Liver (tissue), 9 donors: ENCODE data around the gene POU6F2. TPM values are rescaled to one million over a fixed set of nuclear protein-coding genes. Genes with fewer than 3 reads are reported as not detected.

Source experiments
- DNase-seq: peaks from one replicate; pipeline ENCODE4 v3.0.0-alpha.2; 2017; ENCODE audit warnings: low spot score
- H3K27ac ChIP-seq, 2 donors: one replicate each; pipeline ENCODE4 v1.7.0; 2013; ENCODE audit warnings: inconsistent platforms in 2 of 2, low read length in 2 of 2, control low read depth in 1 of 2, low read depth in 1 of 2, mild to moderate bottlenecking in 1 of 2
- H3K27me3 ChIP-seq, 4 donors: one replicate each; pipeline versions ENCODE4 v1.6.1 to v1.7.0; 2013; ENCODE audit warnings: low read length in 3 of 4, inconsistent platforms in 1 of 4, mild to moderate bottlenecking in 1 of 4, moderate library complexity in 1 of 4; ENCODE audit not compliant: control insufficient read depth in 4 of 4, insufficient read depth in 4 of 4
- H3K36me3 ChIP-seq, 4 donors: one replicate each; pipeline versions ENCODE4 v1.6.1 to v1.7.0; 2013; ENCODE audit warnings: low read length in 3 of 4, mild to moderate bottlenecking in 3 of 4, low read depth in 1 of 4, moderate library complexity in 1 of 4; ENCODE audit not compliant: control insufficient read depth in 4 of 4, insufficient read depth in 3 of 4
- H3K4me1 ChIP-seq, 4 donors: one replicate each; pipeline versions ENCODE4 v1.6.1 to v1.7.0; 2013; ENCODE audit warnings: low read length in 3 of 4, mild to moderate bottlenecking in 3 of 4, moderate library complexity in 1 of 4; ENCODE audit not compliant: control insufficient read depth in 4 of 4, insufficient read depth in 4 of 4
- H3K4me3 ChIP-seq, 3 donors: one replicate each; pipeline versions ENCODE4 v1.6.1 to v1.7.0; 2013; ENCODE audit warnings: low read length in 3 of 3, control low read depth in 1 of 3, low read depth in 1 of 3, mild to moderate bottlenecking in 1 of 3
- H3K9ac ChIP-seq, 2 donors: one replicate each; pipeline ENCODE4 v1.7.0; 2013; ENCODE audit warnings: low read length in 2 of 2, mild to moderate bottlenecking in 2 of 2, moderate library complexity in 2 of 2, control low read depth in 1 of 2, low read depth in 1 of 2
- H3K9me3 ChIP-seq, 4 donors: one replicate each; pipeline versions ENCODE4 v1.6.1 to v1.7.0; 2013; ENCODE audit warnings: low read length in 3 of 4; ENCODE audit not compliant: control insufficient read depth in 4 of 4
- EGR1 ChIP-seq, 2 donors: IDR thresholded peaks; 2 replicates each; pipeline ENCODE4 v1.6.1; 2016 to 2018; ENCODE audit warnings: antibody characterized with exemption in 2 of 2, low read depth in 2 of 2
- FOXA1 ChIP-seq: IDR thresholded peaks from 2 replicates; pipeline ENCODE4 v1.6.1; 2016; ENCODE audit warnings: antibody characterized with exemption
- FOXA2 ChIP-seq: IDR thresholded peaks from 2 replicates; pipeline ENCODE4 v1.6.1; 2016; ENCODE audit warnings: antibody characterized with exemption
- GABPA ChIP-seq, 2 donors: IDR thresholded peaks in 1 of 2; conservative IDR thresholded peaks in 1 of 2; 2 replicates each; pipeline ENCODE4 v1.6.1; 2016; ENCODE audit warnings: antibody characterized with exemption in 2 of 2, mild to moderate bottlenecking in 1 of 2, moderate library complexity in 1 of 2
- HNF4A ChIP-seq, 2 donors: conservative IDR thresholded peaks; 2 replicates each; pipeline ENCODE4 v1.6.1; 2016; ENCODE audit warnings: antibody characterized with exemption in 2 of 2, mild to moderate bottlenecking in 2 of 2
- HNF4G ChIP-seq: IDR thresholded peaks from 2 replicates; pipeline ENCODE4 v1.6.1; 2016; ENCODE audit warnings: antibody characterized with exemption
- RAD21 ChIP-seq, 2 donors: IDR thresholded peaks; 2 replicates each; pipeline ENCODE4 v1.6.1; 2016; ENCODE audit warnings: antibody characterized with exemption in 2 of 2, mild to moderate bottlenecking in 2 of 2
- SP1 ChIP-seq: IDR thresholded peaks from 2 replicates; pipeline ENCODE4 v1.6.1; 2018; ENCODE audit warnings: antibody characterized with exemption, mild to moderate bottlenecking
- TAF1 ChIP-seq: conservative IDR thresholded peaks from 2 replicates; pipeline ENCODE4 v1.6.1; 2016; ENCODE audit warnings: antibody characterized with exemption, mild to moderate bottlenecking
- YY1 ChIP-seq: IDR thresholded peaks from 2 replicates; pipeline ENCODE4 v1.6.1; 2016; ENCODE audit warnings: antibody characterized with exemption, mild to moderate bottlenecking
- WGBS: extraction: QIAGEN DNeasy Blood & Tissue Kit; methylation state at CpG from one replicate; pipeline ENCODE4 v1.1.7; 2013; 5-methylcytosine and 5-hydroxymethylcytosine counted together
- polyA plus RNA-seq, 2 donors: library from polyadenylated mRNA; stranded (reverse) in 1 of 2; unstranded in 1 of 2; fragments of 200-250 nt in 1 of 2; fragments of >200 nt in 1 of 2; fragmentation: Nextera tagmentation in 1 of 2; extraction: Ambion mirVana in 1 of 2; gene quantifications; one replicate each; pipeline versions ENCODE4 v1.2.1 to v1.2.3, GENCODE V29; 2013 to 2015
- total RNA-seq, 2 donors: library from RNA; depleted of rRNA; stranded (reverse); fragments of >200 nt; gene quantifications; one replicate each; pipeline ENCODE4 v1.2.3, GENCODE V29; 2014
- TF ChIP-seq, protein P1 (sequence below): IDR thresholded peaks from 2 replicates; pipeline ENCODE4 v1.6.1; 2016; ENCODE audit warnings: antibody characterized with exemption
- TF ChIP-seq, protein P2 (sequence below): IDR thresholded peaks from 2 replicates; pipeline ENCODE4 v1.6.1; 2016; ENCODE audit warnings: antibody characterized with exemption
- TF ChIP-seq, protein P3 (sequence below): fragments of 150-350 bp; IDR thresholded peaks from 2 replicates; pipeline ENCODE4 v1.5.1; 2017; ENCODE audit warnings: improper control_type of control experiment, low read depth, low read length; ENCODE audit not compliant: missing input control
- TF ChIP-seq, protein P4 (sequence below): IDR thresholded peaks from 2 replicates; pipeline ENCODE4 v1.6.1; 2016; ENCODE audit warnings: antibody characterized with exemption
- TF ChIP-seq, protein P5 (sequence below): IDR thresholded peaks from 2 replicates; pipeline ENCODE4 v1.6.1; 2016; ENCODE audit warnings: antibody characterized with exemption, mild to moderate bottlenecking
- donor health status: healthy.
- donor health status: healthy.
- donor health status: healthy.
- donor health status: healthy.
- donor health status: healthy.

POU6F2 gene
- total and polyA plus RNA-seq, 4 donors = under 0.01 to 0.24 (median 0.08) TPM; not detected in 1

DNA sequence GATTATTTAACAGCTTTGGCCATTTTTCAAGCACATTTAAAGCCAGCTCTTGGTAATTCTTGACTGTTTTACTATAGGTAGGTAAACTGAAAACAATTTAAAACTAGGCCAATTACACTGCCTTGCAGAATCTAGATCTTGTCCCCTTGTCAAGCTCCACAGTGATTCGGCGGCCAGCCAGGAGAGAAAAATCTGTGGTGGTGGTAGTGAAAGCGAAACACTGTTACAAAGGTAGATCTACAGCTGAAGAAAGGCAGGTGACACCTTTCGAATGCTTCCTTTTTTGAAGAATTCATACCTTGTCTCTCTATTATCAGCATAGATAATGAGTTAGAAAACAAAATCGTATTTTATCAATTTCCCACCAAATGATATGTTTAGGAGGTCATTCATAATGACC, 218.3 kb downstream of the POU6F2 start:
- DNase-seq = no peak
- H3K27me3 ChIP-seq = no peaks in the 10 kb centered on the region
- no peak overlapping the region for H3K4me3 ChIP-seq
- H3K9me3 ChIP-seq = no peaks in the 10 kb centered on the region
- WGBS = 82% methylated on average over 5 of the region's 5 CpGs
- no peaks in the 10 kb centered on the region for H3K4me1 ChIP-seq
- no peaks in the 10 kb centered on the region for H3K36me3 ChIP-seq
- TF ChIP-seq RAD21 (IDR thresholded peaks at IDR 0.05) = no peak
- TF ChIP-seq, protein P1, sequence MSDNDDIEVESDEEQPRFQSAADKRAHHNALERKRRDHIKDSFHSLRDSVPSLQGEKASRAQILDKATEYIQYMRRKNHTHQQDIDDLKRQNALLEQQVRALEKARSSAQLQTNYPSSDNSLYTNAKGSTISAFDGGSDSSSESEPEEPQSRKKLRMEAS = no peak
- no peak for TF ChIP-seq EGR1 (IDR thresholded peaks at IDR 0.05; ENCODE audit: low read depth in 2 of 2)
- no peak for TF ChIP-seq YY1
- TF ChIP-seq, protein P2, sequence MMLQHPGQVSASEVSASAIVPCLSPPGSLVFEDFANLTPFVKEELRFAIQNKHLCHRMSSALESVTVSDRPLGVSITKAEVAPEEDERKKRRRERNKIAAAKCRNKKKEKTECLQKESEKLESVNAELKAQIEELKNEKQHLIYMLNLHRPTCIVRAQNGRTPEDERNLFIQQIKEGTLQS = no peak
- TF ChIP-seq, protein P3, sequence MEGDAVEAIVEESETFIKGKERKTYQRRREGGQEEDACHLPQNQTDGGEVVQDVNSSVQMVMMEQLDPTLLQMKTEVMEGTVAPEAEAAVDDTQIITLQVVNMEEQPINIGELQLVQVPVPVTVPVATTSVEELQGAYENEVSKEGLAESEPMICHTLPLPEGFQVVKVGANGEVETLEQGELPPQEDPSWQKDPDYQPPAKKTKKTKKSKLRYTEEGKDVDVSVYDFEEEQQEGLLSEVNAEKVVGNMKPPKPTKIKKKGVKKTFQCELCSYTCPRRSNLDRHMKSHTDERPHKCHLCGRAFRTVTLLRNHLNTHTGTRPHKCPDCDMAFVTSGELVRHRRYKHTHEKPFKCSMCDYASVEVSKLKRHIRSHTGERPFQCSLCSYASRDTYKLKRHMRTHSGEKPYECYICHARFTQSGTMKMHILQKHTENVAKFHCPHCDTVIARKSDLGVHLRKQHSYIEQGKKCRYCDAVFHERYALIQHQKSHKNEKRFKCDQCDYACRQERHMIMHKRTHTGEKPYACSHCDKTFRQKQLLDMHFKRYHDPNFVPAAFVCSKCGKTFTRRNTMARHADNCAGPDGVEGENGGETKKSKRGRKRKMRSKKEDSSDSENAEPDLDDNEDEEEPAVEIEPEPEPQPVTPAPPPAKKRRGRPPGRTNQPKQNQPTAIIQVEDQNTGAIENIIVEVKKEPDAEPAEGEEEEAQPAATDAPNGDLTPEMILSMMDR = no peak
- TF ChIP-seq, protein P4, sequence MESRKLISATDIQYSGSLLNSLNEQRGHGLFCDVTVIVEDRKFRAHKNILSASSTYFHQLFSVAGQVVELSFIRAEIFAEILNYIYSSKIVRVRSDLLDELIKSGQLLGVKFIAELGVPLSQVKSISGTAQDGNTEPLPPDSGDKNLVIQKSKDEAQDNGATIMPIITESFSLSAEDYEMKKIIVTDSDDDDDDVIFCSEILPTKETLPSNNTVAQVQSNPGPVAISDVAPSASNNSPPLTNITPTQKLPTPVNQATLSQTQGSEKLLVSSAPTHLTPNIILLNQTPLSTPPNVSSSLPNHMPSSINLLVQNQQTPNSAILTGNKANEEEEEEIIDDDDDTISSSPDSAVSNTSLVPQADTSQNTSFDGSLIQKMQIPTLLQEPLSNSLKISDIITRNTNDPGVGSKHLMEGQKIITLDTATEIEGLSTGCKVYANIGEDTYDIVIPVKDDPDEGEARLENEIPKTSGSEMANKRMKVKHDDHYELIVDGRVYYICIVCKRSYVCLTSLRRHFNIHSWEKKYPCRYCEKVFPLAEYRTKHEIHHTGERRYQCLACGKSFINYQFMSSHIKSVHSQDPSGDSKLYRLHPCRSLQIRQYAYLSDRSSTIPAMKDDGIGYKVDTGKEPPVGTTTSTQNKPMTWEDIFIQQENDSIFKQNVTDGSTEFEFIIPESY = no peak
- TF ChIP-seq HNF4A (conservative IDR thresholded peaks at IDR 0.05) = no peak
- no peak for TF ChIP-seq HNF4G
- H3K9ac ChIP-seq = no peak overlapping the region
- no peak overlapping the region for H3K27ac ChIP-seq

DNA sequence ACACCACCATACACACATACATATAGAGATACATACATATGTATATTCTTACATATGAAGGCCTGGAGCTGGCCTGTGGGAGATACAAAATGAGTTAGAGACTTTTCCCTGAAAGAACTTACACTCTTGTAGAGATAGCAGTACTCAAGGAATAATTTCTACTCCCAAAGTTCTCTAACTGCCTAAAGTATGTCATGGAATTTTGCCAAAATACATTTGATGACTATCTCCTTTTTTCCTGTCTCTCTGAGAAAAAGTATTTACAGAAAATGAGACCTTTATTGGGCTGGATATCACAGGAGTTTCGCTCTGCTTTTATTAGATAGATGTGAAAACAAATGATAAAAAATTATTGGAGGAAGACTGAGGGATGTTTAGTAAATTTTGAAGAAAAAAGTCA, 220.1 kb downstream of the POU6F2 start:
- Histone ChIP-seq H3K27ac (no peak overlapping the region), H3K36me3 (no peaks in the 10 kb centered on the region), H3K9me3 (no peaks in the 10 kb centered on the region), H3K27me3 (no peaks in the 10 kb centered on the region), H3K9ac (no peak overlapping the region), H3K4me1 (no peaks in the 10 kb centered on the region), H3K4me3 (no peak overlapping the region)
- TF ChIP-seq, protein P1 = no peak
- TF ChIP-seq YY1 (no peak), GABPA (IDR thresholded peaks at IDR 0.05 in 1 of 2, conservative IDR thresholded peaks at IDR 0.05 in 1 of 2) (no peak), SP1 (no peak), HNF4A (conservative IDR thresholded peaks at IDR 0.05) (no peak), FOXA1 (no peak), TAF1 (no peak), FOXA2 (no peak)
- TF ChIP-seq, protein P5, sequence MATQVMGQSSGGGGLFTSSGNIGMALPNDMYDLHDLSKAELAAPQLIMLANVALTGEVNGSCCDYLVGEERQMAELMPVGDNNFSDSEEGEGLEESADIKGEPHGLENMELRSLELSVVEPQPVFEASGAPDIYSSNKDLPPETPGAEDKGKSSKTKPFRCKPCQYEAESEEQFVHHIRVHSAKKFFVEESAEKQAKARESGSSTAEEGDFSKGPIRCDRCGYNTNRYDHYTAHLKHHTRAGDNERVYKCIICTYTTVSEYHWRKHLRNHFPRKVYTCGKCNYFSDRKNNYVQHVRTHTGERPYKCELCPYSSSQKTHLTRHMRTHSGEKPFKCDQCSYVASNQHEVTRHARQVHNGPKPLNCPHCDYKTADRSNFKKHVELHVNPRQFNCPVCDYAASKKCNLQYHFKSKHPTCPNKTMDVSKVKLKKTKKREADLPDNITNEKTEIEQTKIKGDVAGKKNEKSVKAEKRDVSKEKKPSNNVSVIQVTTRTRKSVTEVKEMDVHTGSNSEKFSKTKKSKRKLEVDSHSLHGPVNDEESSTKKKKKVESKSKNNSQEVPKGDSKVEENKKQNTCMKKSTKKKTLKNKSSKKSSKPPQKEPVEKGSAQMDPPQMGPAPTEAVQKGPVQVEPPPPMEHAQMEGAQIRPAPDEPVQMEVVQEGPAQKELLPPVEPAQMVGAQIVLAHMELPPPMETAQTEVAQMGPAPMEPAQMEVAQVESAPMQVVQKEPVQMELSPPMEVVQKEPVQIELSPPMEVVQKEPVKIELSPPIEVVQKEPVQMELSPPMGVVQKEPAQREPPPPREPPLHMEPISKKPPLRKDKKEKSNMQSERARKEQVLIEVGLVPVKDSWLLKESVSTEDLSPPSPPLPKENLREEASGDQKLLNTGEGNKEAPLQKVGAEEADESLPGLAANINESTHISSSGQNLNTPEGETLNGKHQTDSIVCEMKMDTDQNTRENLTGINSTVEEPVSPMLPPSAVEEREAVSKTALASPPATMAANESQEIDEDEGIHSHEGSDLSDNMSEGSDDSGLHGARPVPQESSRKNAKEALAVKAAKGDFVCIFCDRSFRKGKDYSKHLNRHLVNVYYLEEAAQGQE = no peak
- TF ChIP-seq, protein P4 = no peak
- TF ChIP-seq, protein P3 = no peak
- 81% methylated on average over 1 of the region's 1 CpG for WGBS
- DNase-seq = no peak
